Measurements from ENCODE around the gene EXTL1.

Gene EXTL1

GRCh38 chr1:26038904-26039303 is 17.3 kb downstream of the EXTL1 start:
- TF ChIP-seq ZFX (IDR thresholded peaks at IDR 0.05) = no peak
- TF ChIP-seq, protein P1, sequence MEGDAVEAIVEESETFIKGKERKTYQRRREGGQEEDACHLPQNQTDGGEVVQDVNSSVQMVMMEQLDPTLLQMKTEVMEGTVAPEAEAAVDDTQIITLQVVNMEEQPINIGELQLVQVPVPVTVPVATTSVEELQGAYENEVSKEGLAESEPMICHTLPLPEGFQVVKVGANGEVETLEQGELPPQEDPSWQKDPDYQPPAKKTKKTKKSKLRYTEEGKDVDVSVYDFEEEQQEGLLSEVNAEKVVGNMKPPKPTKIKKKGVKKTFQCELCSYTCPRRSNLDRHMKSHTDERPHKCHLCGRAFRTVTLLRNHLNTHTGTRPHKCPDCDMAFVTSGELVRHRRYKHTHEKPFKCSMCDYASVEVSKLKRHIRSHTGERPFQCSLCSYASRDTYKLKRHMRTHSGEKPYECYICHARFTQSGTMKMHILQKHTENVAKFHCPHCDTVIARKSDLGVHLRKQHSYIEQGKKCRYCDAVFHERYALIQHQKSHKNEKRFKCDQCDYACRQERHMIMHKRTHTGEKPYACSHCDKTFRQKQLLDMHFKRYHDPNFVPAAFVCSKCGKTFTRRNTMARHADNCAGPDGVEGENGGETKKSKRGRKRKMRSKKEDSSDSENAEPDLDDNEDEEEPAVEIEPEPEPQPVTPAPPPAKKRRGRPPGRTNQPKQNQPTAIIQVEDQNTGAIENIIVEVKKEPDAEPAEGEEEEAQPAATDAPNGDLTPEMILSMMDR (conservative IDR thresholded peaks at IDR 0.05) = no peak

DNA sequence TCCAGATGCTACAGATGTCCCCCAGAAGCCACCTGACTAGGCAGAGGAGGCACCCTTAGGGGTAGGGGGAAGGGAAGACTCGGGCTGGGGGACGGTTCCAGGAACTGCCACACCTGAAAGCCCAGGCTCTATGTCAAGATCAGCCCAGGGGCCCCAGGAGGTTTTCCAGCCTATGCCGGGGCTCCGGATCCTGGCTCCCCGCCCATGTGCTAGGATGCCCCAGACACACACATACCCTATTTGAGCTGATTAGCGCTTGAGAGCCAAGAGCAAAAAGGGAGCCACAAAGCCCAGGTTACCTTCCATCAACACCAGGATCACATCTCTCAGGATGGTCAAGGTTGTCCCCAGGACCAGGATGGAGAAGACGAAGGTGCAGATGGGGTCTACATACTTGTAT is 19.8 kb downstream of the EXTL1 start:
- no peak overlapping the region for H3K27ac ChIP-seq
- TF ChIP-seq ZFX (IDR thresholded peaks at IDR 0.05) = no peak
- TF ChIP-seq, protein P1 (conservative IDR thresholded peaks at IDR 0.05) = no peak

More at GRCh38 chr1:26038904-26039303, 17.3 kb downstream of the EXTL1 start:
- no peak overlapping the region for H3K27ac ChIP-seq

DNA sequence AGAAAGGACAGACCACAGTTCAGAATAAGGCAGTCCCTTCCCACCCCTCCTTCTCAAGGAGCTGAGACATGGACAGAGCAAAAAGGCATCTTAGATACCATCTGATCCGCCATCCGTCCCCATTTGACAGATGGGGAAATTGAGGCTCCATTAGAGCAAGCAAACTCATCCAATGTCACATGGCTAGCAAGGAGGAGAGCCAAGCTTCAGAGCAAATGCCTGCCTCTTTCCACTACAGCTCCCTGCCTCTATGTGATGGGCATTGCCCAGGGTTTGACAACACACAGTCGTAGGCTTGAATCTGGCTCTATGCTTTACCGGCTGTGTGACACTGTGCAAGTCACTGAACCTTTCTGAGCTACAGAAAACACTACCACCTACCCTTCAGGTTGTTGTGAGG is 20.4 kb downstream of the EXTL1 start:
- TF ChIP-seq, protein P1 (conservative IDR thresholded peaks at IDR 0.05) = no peak
- no peak for TF ChIP-seq ZFX (IDR thresholded peaks at IDR 0.05)

GRCh38 chr1:26043765-26044164 is 22.2 kb downstream of the EXTL1 start:
- TF ChIP-seq, protein P1 (conservative IDR thresholded peaks at IDR 0.05) = no peak
- no peak for TF ChIP-seq ZFX (IDR thresholded peaks at IDR 0.05)
- H3K27ac ChIP-seq = no peak overlapping the region

More for the DNA sequence above, 20.4 kb downstream of the EXTL1 start:
- H3K27ac ChIP-seq = no peak overlapping the region

DNA sequence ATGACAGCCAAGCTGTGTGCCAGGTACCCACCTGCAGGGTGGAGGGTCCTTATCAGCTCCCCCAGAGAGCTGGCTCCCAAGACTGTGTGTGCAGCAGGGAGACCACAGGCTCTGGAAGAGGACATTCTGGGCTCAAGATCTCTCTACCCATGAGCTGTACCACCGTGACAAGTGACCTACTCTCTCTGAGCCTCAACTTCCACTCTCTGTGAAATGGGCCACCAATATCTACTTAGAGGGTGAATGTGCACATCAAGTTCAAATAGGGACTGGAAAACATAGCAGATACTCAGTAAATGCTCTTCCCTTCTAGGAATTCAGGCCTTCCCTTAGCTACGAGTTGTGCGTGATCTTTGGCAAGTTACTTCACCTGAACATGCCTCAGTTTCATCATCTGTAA is 22.8 kb downstream of the EXTL1 start:
- no peak overlapping the region for H3K27ac ChIP-seq
- TF ChIP-seq, protein P1 (conservative IDR thresholded peaks at IDR 0.05) = no peak
- TF ChIP-seq ZFX (IDR thresholded peaks at IDR 0.05) = no peak

- H3K27ac ChIP-seq = no peak overlapping the region
- TF ChIP-seq, protein P1 (conservative IDR thresholded peaks at IDR 0.05) = no peak
- no peak for TF ChIP-seq ZFX (IDR thresholded peaks at IDR 0.05)
Observed at GRCh38 chr1:26044971-26045721, 23.6 kb downstream of the EXTL1 start.

GRCh38 chr1:26045722-26046245 is 24.2 kb downstream of the EXTL1 start, which contains the start of gene SLC30A2:
Gene SLC30A2, minus strand, starts transcription at chr1:26046118. Its CDS starts 222 bp downstream, at chr1:26045896.
- TF ChIP-seq, protein P1 (conservative IDR thresholded peaks at IDR 0.05) = no peak
- no peak for TF ChIP-seq ZFX (IDR thresholded peaks at IDR 0.05)
- no peak within 1 kb of the TSS for H3K27ac ChIP-seq
